GM12892 (cell line): ENCODE measurements around the gene ADAMTSL3.

Experiments used
- POLR2A ChIP-seq: IDR thresholded peaks from 2 replicates; pipeline ENCODE4 v1.6.1; 2011; ENCODE audit warnings: low read depth, low read length, control low read depth
- POLR2AphosphoS5 ChIP-seq: IDR thresholded peaks from 2 replicates; pipeline ENCODE4 v1.6.1; 2011; ENCODE audit warnings: low read depth, low read length, control low read depth

DNA sequence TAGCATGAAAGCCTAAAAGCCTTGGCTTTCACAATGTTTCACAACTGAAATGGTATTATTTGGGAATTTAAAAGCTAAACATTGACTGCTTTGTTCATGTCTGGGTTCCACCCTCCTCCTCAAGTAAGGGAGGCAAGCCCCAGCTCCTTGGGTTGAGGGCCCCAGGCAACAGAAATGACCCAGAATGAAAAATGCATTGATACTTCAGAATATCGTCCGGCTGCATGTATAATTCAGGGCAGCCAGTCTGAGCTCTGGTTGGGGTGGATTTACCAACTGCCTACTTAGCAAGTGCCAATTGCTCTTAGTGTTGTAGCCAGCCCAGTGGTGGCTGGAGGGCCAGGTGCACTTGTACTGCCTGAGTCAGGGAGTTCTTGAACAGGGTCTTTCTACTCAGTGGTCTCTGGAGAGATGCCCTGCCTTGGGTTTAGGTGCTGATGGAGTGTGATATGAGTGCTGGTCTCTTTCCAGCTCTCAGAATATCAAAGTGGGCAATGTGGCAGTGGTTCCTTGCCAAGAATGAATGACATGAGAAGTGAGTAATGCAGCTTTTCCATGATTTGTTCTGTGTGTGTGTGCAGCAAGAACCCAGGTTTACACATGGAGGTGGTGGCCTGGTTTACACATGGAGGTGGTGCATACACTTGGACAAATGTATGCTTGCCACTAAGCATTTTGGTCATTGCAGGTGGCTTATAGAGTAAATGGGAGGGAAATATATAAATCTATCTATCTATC, 40.9 kb upstream of the ADAMTSL3 start:
- TF ChIP-seq POLR2AphosphoS5 (no peak), POLR2A (no peak)
